ENCODE measurements around the gene PEF1.

PEF1 gene

GRCh38 chr1:31652891-31653499 lies 8.3 kb upstream of the PEF1 start:
- no peak for DNase-seq

GRCh38 chr1:31651766-31652165 lies 7.1 kb upstream of the PEF1 start:
- no peak for DNase-seq

DNA sequence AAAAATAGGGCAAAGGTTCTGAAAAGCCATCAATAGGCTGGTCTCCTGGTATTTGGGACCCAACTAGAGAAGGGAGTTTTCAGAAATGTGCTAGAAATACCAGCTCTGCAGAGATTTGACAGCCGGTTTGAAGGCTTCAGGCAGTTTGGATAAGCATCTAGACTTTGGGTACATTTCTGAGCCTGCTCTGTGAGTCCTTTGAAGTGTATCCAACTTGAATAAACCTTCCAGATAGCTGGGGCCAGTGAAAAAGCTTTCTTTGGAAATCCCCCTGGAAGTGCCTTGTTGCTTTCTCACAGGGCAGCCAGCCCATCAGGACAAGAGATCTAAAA lies 6.4 kb upstream of the PEF1 start:
- no peak for DNase-seq

DNA sequence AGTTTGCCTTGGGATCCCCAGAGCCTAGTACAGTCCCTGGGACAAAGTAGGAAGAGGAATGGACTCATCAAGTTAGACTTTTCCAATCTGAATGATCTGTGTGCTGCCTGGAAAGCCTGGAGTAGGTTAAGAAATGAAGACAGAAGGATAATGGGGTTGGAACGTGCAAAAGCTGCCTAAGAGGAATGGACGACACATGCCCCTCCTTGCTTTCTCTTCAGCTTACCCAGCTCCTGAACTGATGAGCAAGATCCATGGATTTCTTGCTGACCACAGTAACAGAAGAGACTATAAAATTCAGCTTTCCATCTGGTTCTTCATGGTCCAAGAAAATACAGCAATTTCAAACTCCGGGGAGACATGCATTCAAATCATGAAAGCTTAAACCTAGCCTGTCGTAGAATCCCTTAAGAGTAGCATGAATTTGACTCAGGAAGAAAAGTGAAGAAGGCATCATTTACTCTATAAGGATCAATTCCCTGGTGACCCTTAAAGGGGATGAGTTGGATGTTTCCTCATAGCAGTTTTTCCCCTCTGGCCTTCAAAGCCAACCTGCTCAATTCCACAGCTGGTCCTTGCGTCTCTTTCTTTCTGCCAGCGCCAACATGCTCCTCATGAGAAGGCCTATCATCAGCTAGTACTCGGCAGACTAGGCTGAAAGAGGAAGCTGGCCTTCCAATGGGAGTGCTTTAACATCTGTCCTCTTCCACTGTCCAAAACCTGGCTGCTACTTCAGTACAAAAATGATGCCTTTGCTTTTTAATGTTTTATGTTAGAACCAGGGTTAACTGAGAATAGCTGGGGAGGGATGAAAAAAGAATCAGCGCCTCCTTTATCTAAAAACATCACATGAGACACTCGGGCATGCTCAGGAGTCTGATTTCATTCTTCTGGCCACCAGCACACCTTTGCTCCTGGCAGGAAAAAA lies 5.7 kb upstream of the PEF1 start:
- no peak for DNase-seq

DNA sequence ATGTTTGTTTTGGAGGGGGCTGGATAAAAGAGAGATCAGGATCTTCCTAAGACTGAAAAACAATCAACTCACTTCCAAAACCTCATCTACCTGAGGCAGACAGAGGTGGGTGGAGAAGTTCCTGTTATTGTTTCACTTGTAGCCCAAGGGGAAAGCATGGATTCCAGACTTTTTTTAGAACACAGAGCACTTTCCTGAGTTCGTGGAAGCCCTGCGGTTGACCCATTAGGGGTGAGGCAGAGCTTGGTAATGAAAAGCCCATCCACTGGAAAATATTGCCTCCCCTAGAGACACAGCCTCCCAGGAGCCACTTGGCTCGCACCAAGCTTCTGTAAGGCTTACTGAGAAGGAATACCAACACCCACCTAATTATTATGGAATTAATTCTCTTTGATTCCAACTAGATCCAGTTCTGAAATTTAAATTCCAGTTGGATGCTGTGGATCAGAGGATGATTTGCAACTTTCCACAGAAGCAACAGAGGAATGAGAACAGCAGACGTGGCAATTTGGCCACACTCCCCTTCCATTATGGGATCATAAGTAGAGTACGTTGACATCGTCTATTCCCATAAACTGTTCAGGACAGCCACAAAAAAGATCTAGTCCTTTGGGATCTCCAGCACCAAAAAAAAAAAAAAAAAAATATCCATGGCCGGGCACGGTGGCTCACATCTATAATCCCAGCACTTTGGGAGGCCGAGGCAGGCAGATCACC lies 4.1 kb upstream of the PEF1 start:
- no peak for DNase-seq

DNA sequence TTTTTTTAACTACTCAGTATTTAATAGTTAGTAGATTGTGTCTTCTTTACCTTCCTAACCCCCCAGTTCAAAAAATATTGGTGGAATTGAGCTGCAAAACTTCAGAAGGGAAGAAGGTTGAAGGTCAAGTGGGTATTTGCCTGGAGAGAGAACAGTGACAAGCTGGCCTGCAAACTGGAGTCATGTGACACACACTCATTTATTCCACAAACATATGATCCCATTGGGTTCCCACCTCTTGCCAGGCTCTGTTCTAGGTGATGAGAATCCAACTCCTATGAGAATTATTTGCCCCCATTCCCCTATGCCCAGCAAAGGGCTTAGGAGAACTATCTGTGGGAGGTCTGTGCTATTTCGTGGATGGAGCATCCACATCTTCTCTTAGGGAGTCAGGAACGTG lies 3.5 kb upstream of the PEF1 start:
- no peak for DNase-seq

GRCh38 chr1:31647106-31647505 lies 2.4 kb upstream of the PEF1 start:
- no peak for DNase-seq

DNA sequence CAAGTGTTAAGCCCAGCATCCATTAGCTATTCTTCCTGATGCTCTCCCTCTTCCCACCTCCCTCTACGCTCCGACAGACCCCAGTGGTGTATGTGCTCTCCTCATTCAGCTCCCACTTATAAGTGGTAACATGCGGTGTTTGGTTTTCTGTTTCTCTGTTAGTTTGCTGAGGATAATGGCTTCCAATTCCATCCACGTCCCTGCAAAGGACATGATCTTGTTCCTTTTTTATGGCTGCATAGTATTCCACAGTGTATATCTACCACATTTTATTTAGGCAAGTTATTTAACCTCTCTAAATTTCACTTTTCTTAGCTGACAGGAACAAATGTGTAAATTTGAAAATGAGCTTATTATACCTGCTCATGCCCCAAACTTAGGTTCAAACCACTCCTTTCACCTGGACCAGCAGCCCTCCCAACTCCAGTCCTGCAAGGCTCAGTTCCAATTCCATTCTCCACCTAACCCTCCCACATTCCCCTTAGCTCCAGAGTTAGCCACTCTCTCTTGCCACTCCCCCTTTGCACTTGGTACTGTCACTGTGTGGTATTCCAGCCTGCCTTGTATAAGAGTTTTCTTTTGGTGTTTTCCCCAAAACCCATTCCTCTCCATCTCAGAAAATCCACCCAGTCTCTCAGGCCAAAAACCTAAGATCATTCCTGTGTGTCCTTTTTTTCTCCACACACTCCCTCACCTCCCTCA lies 1.7 kb upstream of the PEF1 start:
- no peak for DNase-seq

GRCh38 chr1:31645274-31645568 lies 545 bp upstream of the PEF1 start:
- DNase-seq, result no peak

- no peak for DNase-seq
Measured at GRCh38 chr1:31643976-31644559, 608 bp downstream of the PEF1 start.

- DNase-seq, result no peak
Measured at GRCh38 chr1:31642897-31643296, 1.8 kb downstream of the PEF1 start.

- no peak for DNase-seq
Measured at GRCh38 chr1:31642366-31642765, 2.3 kb downstream of the PEF1 start.

DNA sequence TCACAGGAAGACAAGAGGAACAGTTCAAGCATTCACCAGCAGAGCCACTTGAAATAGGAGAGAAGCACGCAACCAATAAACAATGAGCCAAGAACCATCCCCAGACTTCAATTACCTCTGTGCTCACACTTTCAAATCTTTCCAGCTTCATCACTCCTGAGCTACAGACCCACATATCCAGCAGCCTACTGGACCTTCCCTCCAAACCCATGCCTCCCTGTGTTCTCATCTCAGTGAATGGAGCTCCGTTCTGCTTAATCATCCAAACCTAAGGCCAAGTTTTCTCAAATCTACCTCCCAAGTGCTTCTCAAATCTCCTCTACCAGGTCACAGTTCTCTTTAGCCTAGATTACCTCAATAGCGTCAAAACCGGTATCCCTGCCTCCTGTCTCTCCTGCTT lies 3.7 kb downstream of the PEF1 start:
- DNase-seq, result no peak

DNA sequence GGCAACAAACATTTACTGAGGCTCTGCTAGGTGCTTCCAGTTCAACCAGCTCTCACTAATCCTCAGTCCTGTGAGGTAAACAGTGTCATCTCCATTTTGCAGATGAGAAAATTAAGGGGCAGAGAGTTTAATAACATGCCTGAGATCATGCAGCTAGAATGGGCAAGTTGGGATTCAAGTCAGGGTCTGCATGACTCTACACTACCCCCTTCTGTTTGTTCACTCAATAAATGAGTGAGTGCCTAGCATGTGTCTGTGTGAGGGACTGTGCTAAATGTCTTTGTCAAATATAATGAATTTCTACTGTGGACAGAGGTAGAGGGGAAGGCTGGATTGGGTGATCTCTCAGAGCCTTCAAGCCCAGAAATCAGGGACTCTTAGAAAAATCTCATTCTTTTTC lies 4.5 kb downstream of the PEF1 start:
- no peak for DNase-seq

- no peak for DNase-seq
Measured at GRCh38 chr1:31639543-31639942, 5.1 kb downstream of the PEF1 start.

- DNase-seq, result peak; percentile 35
Measured at GRCh38 chr1:31637915-31638673, 6.6 kb downstream of the PEF1 start.

GRCh38 chr1:31633117-31633516 lies 11.6 kb downstream of the PEF1 start:
- DNase-seq, result peak; percentile 2

DNA sequence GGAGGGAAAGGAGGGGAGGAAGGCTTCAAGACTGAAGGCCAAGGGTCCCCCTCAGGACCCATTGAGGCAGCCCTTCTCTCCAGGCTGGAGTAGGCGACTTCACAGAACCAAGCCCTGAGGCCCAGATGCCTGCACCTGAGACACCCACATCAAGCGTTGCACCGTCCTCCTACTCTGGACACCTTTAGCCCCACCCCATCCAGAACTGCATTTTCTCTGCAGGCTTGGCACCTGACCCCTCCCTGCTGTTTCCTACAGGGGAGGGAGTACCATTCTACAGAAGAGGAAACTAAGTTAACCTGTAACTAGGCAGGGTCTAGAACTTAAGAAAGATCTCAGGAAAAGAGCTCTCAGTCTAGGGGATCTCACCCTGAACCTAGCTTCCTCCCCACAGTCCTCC lies 12.0 kb downstream of the PEF1 start:
- no peak for DNase-seq

GRCh38 chr1:31628931-31629556 lies 15.6 kb downstream of the PEF1 start:
- DNase-seq, result no peak

GRCh38 chr1:31627930-31628559 lies 16.6 kb downstream of the PEF1 start:
- no peak for DNase-seq

DNA sequence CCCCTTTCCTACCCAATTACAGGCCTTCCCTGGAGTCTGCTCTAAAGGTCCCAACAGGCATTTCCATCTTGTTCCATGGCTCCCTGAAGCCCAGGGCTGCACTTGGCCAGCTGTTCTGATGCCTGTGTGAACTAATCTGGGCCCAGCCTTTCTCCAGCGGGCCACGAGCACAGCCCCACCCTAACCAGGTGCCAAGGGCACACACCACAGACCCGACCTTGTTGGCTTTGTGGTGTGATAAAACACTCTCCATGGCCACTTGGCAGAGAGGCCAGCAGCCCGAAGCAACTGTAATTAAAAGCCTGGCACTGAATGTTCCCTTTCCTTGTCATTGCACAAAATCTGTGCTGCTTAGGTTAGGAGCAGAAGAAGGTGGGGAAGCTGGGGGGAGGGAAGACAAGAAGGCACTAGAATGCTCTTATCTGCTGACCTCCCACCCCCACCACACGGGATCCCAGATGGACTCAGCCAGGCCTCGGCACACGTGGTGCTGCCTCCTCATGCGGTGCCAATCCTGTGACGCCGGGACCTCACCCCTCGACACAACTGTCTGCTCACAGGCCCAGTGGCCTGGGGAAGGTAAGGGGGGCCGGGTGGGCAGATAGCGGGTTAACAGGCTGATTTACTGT lies 17.3 kb downstream of the PEF1 start:
- DNase-seq, result no peak

All from NCI-H146 (cell line).